GM12878 (cell line): ENCODE results near the gene P3H3. TPM values are rescaled to one million over a fixed set of nuclear protein-coding genes. Genes with fewer than 3 reads are reported as not detected.

ENCODE experiments used
- ATAC-seq: fragments of 200-7000 bp; cut with Tn5 transposase; 3 replicates; pipeline ENCODE4 v1.9.1; 2020; ENCODE audit warnings: mild to moderate bottlenecking, moderate library complexity
- BruUV-seq: library from RNA; stranded (reverse); fragments of 400-500 nt; replicated peaks from 2 replicates; lab custom pipeline; 2021; lab: Mats Ljungman, UMichigan
- CTCF ChIA-PET: fragments of 300-600 bp; sonication (Branson Sonifier 250); formaldehyde crosslinking; extraction: SDS; loops from one replicate; lab custom pipeline; 2021; ENCODE audit warnings: inconsistent platforms; lab: Yijun Ruan, JAX
- POLR2A ChIA-PET: fragments of 350-600 bp; formaldehyde crosslinking; extraction: SDS; loops from one replicate; lab custom pipeline; 2021; ENCODE audit warnings: inconsistent platforms; lab: Charles Lee
- RAD21 ChIA-PET: fragments of 300-600 bp; sonication (Branson Sonifier 250); formaldehyde crosslinking; loops from one replicate; lab custom pipeline; 2023; ENCODE audit warnings: antibody characterized with exemption; ENCODE audit not compliant: unreplicated experiment; lab: Charles Lee
- SMC1A ChIA-PET: fragments of 300-600 bp; sonication (Branson Sonifier 250); formaldehyde crosslinking; loops from one replicate; lab custom pipeline; 2023; ENCODE audit not compliant: unreplicated experiment, uncharacterized antibody; lab: Charles Lee
- DNase-seq: peaks from one replicate; pipeline ENCODE4 v3.0.0-alpha.2; 2011; ENCODE audit warnings: low read depth, low spot score
- FAIRE-seq: peaks from 3 replicates; lab custom pipeline; 2011; peaks lifted over from hg19 to GRCh38; lab: Jason Lieb, UNC
- H2AFZ ChIP-seq: 2 replicates; pipeline ENCODE4 v1.6.0; 2011; ENCODE audit warnings: low read depth, low read length, control low read depth; ENCODE audit not compliant: control insufficient read depth
- H3K27ac ChIP-seq: 2 replicates; pipeline ENCODE4 v1.5.1; 2011; ENCODE audit warnings: control low read depth; ENCODE audit not compliant: control insufficient read depth, insufficient read depth
- H3K27me3 ChIP-seq, 2 experiments: replicated peaks in 1 of 2; 2 replicates each; pipeline versions ENCODE4 v1.6.0 to v1.6.1; 2011; ENCODE audit warnings: low read length in 1 of 2; ENCODE audit not compliant: control insufficient read depth in 2 of 2, insufficient read depth in 2 of 2
- H3K36me3 ChIP-seq, 2 experiments: 2 replicates each; pipeline ENCODE4 v1.5.1; 2011; ENCODE audit warnings: low read length in 1 of 2; ENCODE audit not compliant: control insufficient read depth in 2 of 2, insufficient read depth in 2 of 2
- H3K4me1 ChIP-seq: 2 replicates; pipeline ENCODE4 v1.6.1; 2011; ENCODE audit warnings: mild to moderate bottlenecking, low read length, moderate library complexity, mixed read lengths; ENCODE audit not compliant: control insufficient read depth, insufficient read depth
- H3K4me2 ChIP-seq: 2 replicates; pipeline ENCODE4 v1.6.0; 2011; ENCODE audit warnings: control low read depth; ENCODE audit not compliant: control insufficient read depth, insufficient read depth
- H3K4me3 ChIP-seq: fragments of 200-600 bp; sonication (generic); 2 replicates; pipeline ENCODE4 v1.5.1; 2016
- H3K79me2 ChIP-seq: 2 replicates; pipeline ENCODE4 v1.6.0; 2011; ENCODE audit warnings: low read length; ENCODE audit not compliant: control insufficient read depth, insufficient read depth
- H3K9ac ChIP-seq: 2 replicates; pipeline ENCODE4 v1.8.0; 2011; ENCODE audit warnings: low read length, control low read depth, mixed read lengths; ENCODE audit not compliant: control insufficient read depth, insufficient read depth
- H3K9me3 ChIP-seq: replicated peaks from 3 replicates; pipeline ENCODE4 v1.5.1; 2011; ENCODE audit warnings: mild to moderate bottlenecking, low read length; ENCODE audit not compliant: control insufficient read depth, insufficient read depth
- H4K20me1 ChIP-seq: 2 replicates; pipeline ENCODE4 v1.6.0; 2011; ENCODE audit not compliant: control insufficient read depth, insufficient read depth
- BCL3 ChIP-seq: IDR thresholded peaks from 2 replicates; pipeline ENCODE4 v1.6.1; 2011; ENCODE audit warnings: borderline replicate concordance, low read depth, mild to moderate bottlenecking, moderate library complexity, low read length; ENCODE audit not compliant: insufficient read depth, poor library complexity, severe bottlenecking
- ESRRA ChIP-seq: IDR thresholded peaks from 2 replicates; pipeline ENCODE4 v1.6.1; 2012; ENCODE audit warnings: mild to moderate bottlenecking, low read length, improper control_type of control experiment
- HCFC1 ChIP-seq: fragments of 150-350 bp; IDR thresholded peaks from 2 replicates; pipeline ENCODE4 v1.6.1; 2014; ENCODE audit warnings: low read length
- HDGF ChIP-seq: fragments of 450-650 bp; IDR thresholded peaks from 2 replicates; pipeline ENCODE4 v1.6.1; 2016; ENCODE audit warnings: antibody characterized with exemption
- LARP7 ChIP-seq: fragments of 450-650 bp; IDR thresholded peaks from 2 replicates; pipeline ENCODE4 v1.6.1; 2017; ENCODE audit warnings: mild to moderate bottlenecking
- PBX3 ChIP-seq: IDR thresholded peaks from 2 replicates; pipeline ENCODE4 v1.6.1; 2011; ENCODE audit warnings: mild to moderate bottlenecking, low read depth, low read length, moderate library complexity; ENCODE audit not compliant: insufficient replicate concordance
- SMARCA5 ChIP-seq: fragments of 450-650 bp; IDR thresholded peaks from 2 replicates; pipeline ENCODE4 v1.6.1; 2017; ENCODE audit warnings: mild to moderate bottlenecking
- TCF3 ChIP-seq: IDR thresholded peaks from 2 replicates; pipeline ENCODE4 v1.6.1; 2012; ENCODE audit warnings: low read depth, mild to moderate bottlenecking, low read length, borderline replicate concordance; ENCODE audit not compliant: insufficient read depth
- ZNF622 ChIP-seq: fragments of 450-650 bp; IDR thresholded peaks from 2 replicates; pipeline ENCODE4 v1.6.1; 2017; ENCODE audit warnings: mild to moderate bottlenecking, inconsistent platforms
- WGBS: methylation state at CpG from one replicate; pipeline ENCODE4 v1.1.6; 2016; ENCODE audit warnings: low lambda C conversion rate; ENCODE audit not compliant: insufficient replicate concordance, insufficient coverage; ENCODE audit errors: missing lambda C conversion rate; 5-methylcytosine and 5-hydroxymethylcytosine counted together
- in situ Hi-C: fragments of 300-500 bp; cut with MboI; formaldehyde crosslinking; loops from 9 replicates; pipeline ENCODE4 v1.14.3; 2018; ENCODE audit warnings: mixed read lengths
- intact Hi-C: fragments of 100-400 bp; cut with micrococcal nuclease; formaldehyde crosslinking; loops from one replicate; pipeline ENCODE4 v1.14.2; 2022; ENCODE audit not compliant: unreplicated experiment
- polyA plus RNA-seq, 11 experiments: library from polyadenylated mRNA; depleted of rRNA in 4 of 11; unstranded in 6 of 11; stranded (reverse) in 5 of 11; fragments of >200 nt; fragmentation: Nextera tagmentation in 4 of 11; fragmentation: Illumina TruSeq in 1 of 11; extraction: Ambion mirVana in 4 of 11; extraction: Trizol in 1 of 11; gene quantifications; 1 replicate in 1 of 11; 2 replicates in 10 of 11; pipeline versions ENCODE4 v1.2.1 to v1.2.3, GENCODE V29; 2011 to 2016; ENCODE audit warnings: inconsistent platforms in 2 of 11, missing spikeins in 2 of 11, low read depth in 1 of 11
- total RNA-seq, 4 experiments: library from RNA; depleted of rRNA in 3 of 4; stranded (reverse); fragments of >200 nt in 3 of 4; fragmentation: Illumina TruSeq in 1 of 4; extraction: Trizol in 1 of 4; gene quantifications; 2 replicates each; pipeline versions ENCODE4 v1.2.1 to v1.2.3, GENCODE V29; 2013 to 2021

Gene P3H3
- total and polyA plus RNA-seq, 10 of the 15 experiments (the other 5 are each of a cell fraction or from before 2014, with no cell fraction given): 0.03 to 0.21 (median 0.05) TPM; not detected in 7

GRCh38 chr12:6817662-6818157 is 10.5 kb upstream of the P3H3 start:
- H3K4me1 ChIP-seq: peaks cover 2% of the 10 kb centered on the region; the same call in 1 of the 2 replicates
- no peaks in the 10 kb centered on the region for H4K20me1 ChIP-seq
- H3K36me3 ChIP-seq: no peaks in the 10 kb centered on the region
- H3K4me3 ChIP-seq: no peak overlapping the region
- ATAC-seq: no peak
- no peak overlapping the region for H3K4me2 ChIP-seq
- ChIA-PET POLR2A (no interaction called here), RAD21 (no interaction called here), CTCF (interaction anchor here (1.1 kb wide), 1 partner anchor 64 kb away, joined by 5 read pairs; the partner anchor contains the start of gene MLF2), SMC1A (no interaction called here)
- 71% methylated on average over 20 of the region's 20 CpGs for WGBS
- H3K9me3 ChIP-seq: no peaks in the 10 kb centered on the region
- in situ Hi-C loops: no loop called here
- H2AFZ ChIP-seq: no peak overlapping the region
- TF ChIP-seq TCF3: peak; percentile 25; the same call in 1 of the 2 replicates
- TF ChIP-seq ZNF622: no peak
- no peak for TF ChIP-seq ESRRA
- TF ChIP-seq PBX3: peak; percentile 57
- peak; percentile 73; the same call in 1 of the 2 replicates for TF ChIP-seq HDGF
- no peak for TF ChIP-seq LARP7
- TF ChIP-seq SMARCA5: no peak
- peak; percentile 83 for TF ChIP-seq BCL3
- TF ChIP-seq HCFC1: no peak
- BruUV-seq: no TSS peak
- no peak overlapping the region for H3K9ac ChIP-seq
- no peak overlapping the region for H3K27ac ChIP-seq
- FAIRE-seq: no peak
- intact Hi-C loops: no loop called here
- H3K27me3 ChIP-seq: peaks cover 5 to 11% of the 10 kb centered on the region in 2 experiments
- no peaks in the 10 kb centered on the region for H3K79me2 ChIP-seq
- no peak for DNase-seq
